HCT116 (cell line): ENCODE results near the gene ARMH3. TPM values are rescaled to one million over a fixed set of nuclear protein-coding genes. Genes with fewer than 3 reads are reported as not detected.

Experiments
- ATAC-seq: fragments of 200-7000 bp; cut with Tn5 transposase; 2 replicates; pipeline ENCODE4 v1.9.1; 2020; ENCODE audit warnings: mild to moderate bottlenecking, moderate library complexity
- BruUV-seq: library from RNA; stranded (reverse); fragments of 400-500 nt; replicated peaks from 2 replicates; lab custom pipeline; 2021; lab: Mats Ljungman, UMichigan
- CTCF ChIA-PET: fragments of 300-600 bp; sonication (Branson Sonifier 250); formaldehyde crosslinking; loops from one replicate; lab custom pipeline; 2021; ENCODE audit warnings: antibody characterized with exemption; lab: Charles Lee
- POLR2A ChIA-PET: fragments of 300-600, 350-600 bp; sonication (Branson Sonifier 250); formaldehyde crosslinking; loops from one replicate; lab custom pipeline; 2021; ENCODE audit warnings: antibody characterized with exemption; lab: Charles Lee
- RAD21 ChIA-PET, 2 experiments: fragments of 300-600 bp; sonication (Branson Sonifier 250); formaldehyde crosslinking; loops; one replicate each; lab custom pipeline; 2023; ENCODE audit warnings: low total read pairs in 2 of 2; ENCODE audit not compliant: uncharacterized antibody in 2 of 2, unreplicated experiment in 2 of 2, low non-redundant PET in 1 of 2; lab: Charles Lee
- DNase-seq: peaks from one replicate; pipeline ENCODE4 v3.0.0-alpha.2; 2010; ENCODE audit warnings: low read depth, low spot score
- H2AFZ ChIP-seq: fragments of 200-600 bp; shearing (Covaris generic), sonication (generic); 2 replicates; pipeline ENCODE4 v1.6.1; 2017; ENCODE audit warnings: low read depth, mixed run types, mixed read lengths, antibody characterized with exemption, low read length; ENCODE audit not compliant: poor library complexity, severe bottlenecking
- H3K27ac ChIP-seq: 2 replicates; pipeline ENCODE4 v1.5.1; 2012; ENCODE audit warnings: low read depth, low read length
- H3K27me3 ChIP-seq: fragments of 200-600 bp; sonication (generic); 2 replicates; pipeline ENCODE4 v1.6.1; 2016; ENCODE audit warnings: mixed run types, low read length, mixed read lengths; ENCODE audit not compliant: insufficient read depth
- H3K36me3 ChIP-seq, 2 experiments: fragments of 200-500 bp in 1 of 2; fragments of 200-600 bp in 1 of 2; sonication (Bioruptor generic) in 1 of 2; sonication (generic) in 1 of 2; 2 replicates each; pipeline versions ENCODE4 v1.5.1 to v1.6.1; 2014 to 2016; ENCODE audit warnings: low read length in 2 of 2, inconsistent platforms in 1 of 2, mixed read lengths in 1 of 2, mixed run types in 1 of 2; ENCODE audit not compliant: insufficient read depth in 2 of 2, control insufficient read depth in 1 of 2
- H3K4me1 ChIP-seq, 2 experiments: fragments of 200-600 bp in 1 of 2; sonication (generic) in 1 of 2; 2 replicates each; pipeline versions ENCODE4 v1.5.1 to v1.6.1; 2012 to 2017; ENCODE audit warnings: low read length in 2 of 2, inconsistent platforms in 1 of 2, mild to moderate bottlenecking in 1 of 2, mixed read lengths in 1 of 2, mixed run types in 1 of 2, moderate library complexity in 1 of 2; ENCODE audit not compliant: insufficient read depth in 2 of 2, control insufficient read depth in 1 of 2
- H3K4me2 ChIP-seq: fragments of 200-600 bp; sonication (generic); 2 replicates; pipeline ENCODE4 v1.6.1; 2017; ENCODE audit warnings: mixed run types, low read length, mixed read lengths
- H3K4me3 ChIP-seq, 2 experiments: fragments of 200-600 bp in 1 of 2; sonication (generic) in 1 of 2; replicated peaks in 1 of 2; 2 replicates each; pipeline ENCODE4 v1.5.1; 2011 to 2016; ENCODE audit warnings: low read length in 2 of 2, control low read depth in 1 of 2, low read depth in 1 of 2, mild to moderate bottlenecking in 1 of 2, mixed read lengths in 1 of 2, mixed run types in 1 of 2
- H3K79me2 ChIP-seq: fragments of 200-600 bp; sonication (generic); 2 replicates; pipeline ENCODE4 v1.6.1; 2017; ENCODE audit warnings: mild to moderate bottlenecking, mixed run types, low read length, moderate library complexity, mixed read lengths; ENCODE audit not compliant: insufficient read depth
- H3K9ac ChIP-seq: fragments of 200-600 bp; sonication (generic); 2 replicates; pipeline ENCODE4 v1.6.1; 2016; ENCODE audit warnings: low read length, mixed read lengths
- H3K9me2 ChIP-seq: fragments of 200-600 bp; sonication (generic), shearing (Covaris generic); 2 replicates; pipeline ENCODE4 v1.6.1; 2017; ENCODE audit warnings: mixed run types, mild to moderate bottlenecking, moderate library complexity; ENCODE audit not compliant: insufficient read depth
- H3K9me3 ChIP-seq, 2 experiments: fragments of 200-500 bp in 1 of 2; fragments of 200-600 bp in 1 of 2; sonication (Bioruptor generic) in 1 of 2; sonication (generic) in 1 of 2; 2 replicates each; pipeline ENCODE4 v1.6.1; 2014 to 2017; ENCODE audit warnings: low read length in 2 of 2, mixed read lengths in 2 of 2, inconsistent platforms in 1 of 2, low read depth in 1 of 2, mild to moderate bottlenecking in 1 of 2, mixed run types in 1 of 2, moderate library complexity in 1 of 2; ENCODE audit not compliant: control insufficient read depth in 1 of 2, insufficient read depth in 1 of 2
- H4K20me1 ChIP-seq: fragments of 200-600 bp; sonication (generic), shearing (Covaris generic); 2 replicates; pipeline ENCODE4 v1.6.1; 2017; ENCODE audit warnings: mixed run types, mild to moderate bottlenecking, moderate library complexity; ENCODE audit not compliant: insufficient read depth
- CEBPB ChIP-seq: IDR thresholded peaks from 2 replicates; pipeline ENCODE4 v1.6.1; 2012; ENCODE audit warnings: low read depth
- CTCF ChIP-seq, 3 experiments: fragments of 200-600 bp in 1 of 3; sonication (generic) in 1 of 3; IDR thresholded peaks in 2 of 3; conservative IDR thresholded peaks in 1 of 3; 2 replicates each; pipeline ENCODE4 v1.5.1; 2012 to 2017; ENCODE audit warnings: low read depth in 2 of 3, low read length in 2 of 3, antibody characterized with exemption in 1 of 3, borderline replicate concordance in 1 of 3, control low read depth in 1 of 3, mild to moderate bottlenecking in 1 of 3, mixed read lengths in 1 of 3, mixed run types in 1 of 3, moderate library complexity in 1 of 3; ENCODE audit not compliant: insufficient read depth in 1 of 3
- ELF1 ChIP-seq: IDR thresholded peaks from 2 replicates; pipeline ENCODE4 v1.6.1; 2012; ENCODE audit warnings: low read depth, borderline replicate concordance
- JUND ChIP-seq: IDR thresholded peaks from 2 replicates; pipeline ENCODE4 v1.6.1; 2012
- POLR2AphosphoS5 ChIP-seq: IDR thresholded peaks from 2 replicates; pipeline ENCODE4 v1.6.1; 2011; ENCODE audit warnings: mild to moderate bottlenecking, low read depth, low read length, moderate library complexity
- REST ChIP-seq: IDR thresholded peaks from 2 replicates; pipeline ENCODE4 v1.6.1; 2012; ENCODE audit warnings: low read depth
- SRF ChIP-seq: IDR thresholded peaks from 2 replicates; pipeline ENCODE4 v1.6.1; 2012; ENCODE audit warnings: low read depth
- TCF7L2 ChIP-seq: IDR thresholded peaks from 2 replicates; pipeline ENCODE4 v1.7.0; 2011; ENCODE audit warnings: borderline replicate concordance, inconsistent platforms; ENCODE audit not compliant: insufficient read depth, insufficient read length; ENCODE audit errors: extremely low read depth
- YY1 ChIP-seq: IDR thresholded peaks from 2 replicates; pipeline ENCODE4 v1.6.1; 2011; ENCODE audit warnings: low read length, low read depth, moderate library complexity, mild to moderate bottlenecking; ENCODE audit not compliant: insufficient replicate concordance; ENCODE audit errors: extremely low read depth
- intact Hi-C: fragments of 100-400 bp; cut with micrococcal nuclease; formaldehyde crosslinking; loops from 2 replicates; pipeline ENCODE4 v1.10.0; 2022
- total RNA-seq: library from RNA; stranded (reverse); gene quantifications from one replicate; pipeline ENCODE4 v1.2.1, GENCODE V29; 2021; ENCODE audit not compliant: unreplicated experiment
- TF ChIP-seq, protein P1 (sequence below): IDR thresholded peaks from 2 replicates; pipeline ENCODE4 v1.6.1; 2012

Gene ARMH3
- total RNA-seq, 1 experiment from 2014 or later = 30.4 TPM

- TF ChIP-seq CTCF (IDR thresholded peaks at IDR 0.05 in 2 of 3, conservative IDR thresholded peaks at IDR 0.05 in 1 of 3; ENCODE audit: borderline replicate concordance in 1 of 3, insufficient read depth in 1 of 3, low read depth in 2 of 3, low read length in 2 of 3) = no peak
Measured at GRCh38 chr10:102090772-102091171, 34.8 kb upstream of the ARMH3 start (continued).

GRCh38 chr10:102086196-102086595 lies 30.2 kb upstream of the ARMH3 start:
- RAD21 ChIA-PET = no interaction called here
- CTCF ChIA-PET = no interaction called here
- no peak overlapping the region for H3K9ac ChIP-seq

GRCh38 chr10:102085336-102085735 lies 29.4 kb upstream of the ARMH3 start:
- TF ChIP-seq REST (no peak), SRF (no peak), JUND (no peak), YY1 (no peak), TCF7L2 (no peak), CEBPB (no peak)
- TF ChIP-seq, protein P1, sequence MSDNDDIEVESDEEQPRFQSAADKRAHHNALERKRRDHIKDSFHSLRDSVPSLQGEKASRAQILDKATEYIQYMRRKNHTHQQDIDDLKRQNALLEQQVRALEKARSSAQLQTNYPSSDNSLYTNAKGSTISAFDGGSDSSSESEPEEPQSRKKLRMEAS = no peak
- TF ChIP-seq, all 23 proteins: peak for 0
- Histone ChIP-seq H3K9ac (no peak overlapping the region), H3K4me3 (no peak overlapping the region), H3K4me2 (no peak overlapping the region), H3K27ac (no peak overlapping the region), H3K79me2 (no peaks in the 10 kb centered on the region), H3K9me3 (no peaks in the 10 kb centered on the region), H4K20me1 (no peaks in the 10 kb centered on the region), H3K27me3 (no peaks in the 10 kb centered on the region), H3K4me1 (no peaks in the 10 kb centered on the region), H3K9me2 (no peaks in the 10 kb centered on the region), H3K36me3 (no peaks in the 10 kb centered on the region), H2AFZ (no peak overlapping the region)
- intact Hi-C loops = no loop called here
- ChIA-PET CTCF (no interaction called here), POLR2A (no interaction called here), RAD21 (no interaction called here)
- no TSS peak for BruUV-seq
- DNase-seq = no peak
- ATAC-seq = no peak

More at GRCh38 chr10:102086196-102086595, 30.2 kb upstream of the ARMH3 start:
- H3K4me2 ChIP-seq = no peak overlapping the region
- no peaks in the 10 kb centered on the region for H3K9me3 ChIP-seq
- intact Hi-C loops = no loop called here
- no peaks in the 10 kb centered on the region for H3K4me1 ChIP-seq
- TF ChIP-seq CEBPB (no peak), POLR2AphosphoS5 (no peak), SRF (no peak), ELF1 (no peak)
- no peak overlapping the region for H3K27ac ChIP-seq
- no TSS peak for BruUV-seq
- H3K27me3 ChIP-seq = no peaks in the 10 kb centered on the region
- H3K36me3 ChIP-seq = no peaks in the 10 kb centered on the region
- no peaks in the 10 kb centered on the region for H3K79me2 ChIP-seq
- H3K9me2 ChIP-seq = no peaks in the 10 kb centered on the region
- POLR2A ChIA-PET = no interaction called here
- ATAC-seq (no peak), DNase-seq (no peak)
- no peak overlapping the region for H3K4me3 ChIP-seq
- no peak overlapping the region for H2AFZ ChIP-seq
- no peaks in the 10 kb centered on the region for H4K20me1 ChIP-seq
